ENCODE measurements around the gene NUDT16L1. TPM values are rescaled to one million over a fixed set of nuclear protein-coding genes. Genes with fewer than 3 reads are reported as not detected.

NUDT16L1 gene
- total RNA-seq, 1 experiment from 2014 or later, result 21.8 TPM

GRCh38 chr16:4680673-4681470, 12.5 kb upstream of the NUDT16L1 start:
- POLR2A ChIA-PET, result interaction anchor here (0.7 to 2.5 kb wide), 15 partner anchors 8 to 262 kb away, joined by 3 to 30 read pairs (median 7); partner anchors contain the start of genes ANKS3, DNAAF8, MGRN1 and NUDT16L1
- Mint-ChIP-seq H3K27me3 (ENCODE audit: insufficient read depth, unreplicated experiment) (no peaks in the 10 kb centered on the region), H3K27ac (ENCODE audit: low read depth, unreplicated experiment) (peak overlapping the region; percentile 97)

GRCh38 chr16:4681471-4682083, 11.8 kb upstream of the NUDT16L1 start:
- Mint-ChIP-seq H3K27ac (ENCODE audit: low read depth, unreplicated experiment) (peak overlapping the region; percentile 97), H3K4me3 (ENCODE audit: unreplicated experiment) (peak overlapping the region; percentile 79), H3K36me3 (ENCODE audit: insufficient read depth, unreplicated experiment) (peaks cover 62% of the 10 kb centered on the region), H3K4me1 (ENCODE audit: insufficient read depth, unreplicated experiment) (peaks cover 15% of the 10 kb centered on the region), H3K9me3 (ENCODE audit: unreplicated experiment) (no peaks in the 10 kb centered on the region), H3K27me3 (ENCODE audit: insufficient read depth, unreplicated experiment) (no peaks in the 10 kb centered on the region)
- ChIA-PET POLR2A (interaction anchor here (1.1 to 2.5 kb wide), 3 partner anchors 11 to 167 kb away, joined by 4 to 30 read pairs (median 16); partner anchors contain the start of gene NUDT16L1), CTCF (interaction anchor here (0.5 to 3.5 kb wide), 4 partner anchors 48 to 275 kb away, joined by 3 to 18 read pairs (median 5); partner anchors contain the start of gene MGRN1)
- BruUV-seq (replicated peaks), result no TSS peak
- no peak for DNase-seq (ENCODE audit: unreplicated experiment)
- intact Hi-C loops (cut with micrococcal nuclease), result no loop called here
- no peak for TF ChIP-seq CTCF (IDR thresholded peaks at IDR 0.05; ENCODE audit: unreplicated experiment)

More at GRCh38 chr16:4680673-4681470, 12.5 kb upstream of the NUDT16L1 start:
- CTCF ChIA-PET, result interaction anchor here (0.6 to 3.5 kb wide), 3 partner anchors 47 to 56 kb away, joined by 4 to 18 read pairs (median 4); partner anchors contain the start of genes ANKS3, DNAAF8 and MGRN1
- BruUV-seq (replicated peaks), result TSS peak; percentile 54
- H3K4me1 Mint-ChIP-seq (ENCODE audit: insufficient read depth, unreplicated experiment), result peaks cover 15% of the 10 kb centered on the region
- H3K9me3 Mint-ChIP-seq (ENCODE audit: unreplicated experiment), result no peaks in the 10 kb centered on the region
- peak; percentile 66 for DNase-seq (ENCODE audit: unreplicated experiment)
- peak overlapping the region; percentile 79 for H3K4me3 Mint-ChIP-seq (ENCODE audit: unreplicated experiment)
- intact Hi-C loops (cut with micrococcal nuclease), result no loop called here
- TF ChIP-seq CTCF (IDR thresholded peaks at IDR 0.05; ENCODE audit: unreplicated experiment), result no peak
- peaks cover 60% of the 10 kb centered on the region for H3K36me3 Mint-ChIP-seq (ENCODE audit: insufficient read depth, unreplicated experiment)

- CTCF ChIA-PET, result interaction anchor here (0.5 to 3.5 kb wide), 4 partner anchors 10 to 274 kb away, joined by 3 to 18 read pairs (median 6); partner anchors contain the start of gene MGRN1
- peaks cover 63% of the 10 kb centered on the region for H3K36me3 Mint-ChIP-seq (ENCODE audit: insufficient read depth, unreplicated experiment)
Observed at GRCh38 chr16:4682084-4682591, 11.2 kb upstream of the NUDT16L1 start.

More at GRCh38 chr16:4682084-4682591, 11.2 kb upstream of the NUDT16L1 start:
- intact Hi-C loops (cut with micrococcal nuclease), result no loop called here
- no TSS peak for BruUV-seq (replicated peaks)
- Mint-ChIP-seq H3K27me3 (ENCODE audit: insufficient read depth, unreplicated experiment) (no peaks in the 10 kb centered on the region), H3K9me3 (ENCODE audit: unreplicated experiment) (no peaks in the 10 kb centered on the region), H3K27ac (ENCODE audit: low read depth, unreplicated experiment) (no peak overlapping the region), H3K4me3 (ENCODE audit: unreplicated experiment) (no peak overlapping the region), H3K4me1 (ENCODE audit: insufficient read depth, unreplicated experiment) (peaks cover 15% of the 10 kb centered on the region)
- no peak for TF ChIP-seq CTCF (IDR thresholded peaks at IDR 0.05; ENCODE audit: unreplicated experiment)
- POLR2A ChIA-PET, result no interaction called here
- no peak for DNase-seq (ENCODE audit: unreplicated experiment)

All from MCF 10A (cell line).